GM12892 (cell line): ENCODE measurements around the gene NKAIN2.

ENCODE experiments used
- DNase-seq: peaks from one replicate; pipeline ENCODE4 v3.0.0; 2011; ENCODE audit not compliant: insufficient read length
- FAIRE-seq: peaks from 2 replicates; lab custom pipeline; 2011; peaks lifted over from hg19 to GRCh38; lab: Jason Lieb, UNC
- POLR2A ChIP-seq: IDR thresholded peaks from 2 replicates; pipeline ENCODE4 v1.6.1; 2011; ENCODE audit warnings: low read depth, low read length, control low read depth
- POLR2AphosphoS5 ChIP-seq: IDR thresholded peaks from 2 replicates; pipeline ENCODE4 v1.6.1; 2011; ENCODE audit warnings: low read depth, low read length, control low read depth
- TAF1 ChIP-seq: IDR thresholded peaks from 2 replicates; pipeline ENCODE4 v1.6.1; 2011; ENCODE audit warnings: low read depth, mild to moderate bottlenecking, control low read depth, low read length, borderline replicate concordance

The NKAIN2 gene

DNA sequence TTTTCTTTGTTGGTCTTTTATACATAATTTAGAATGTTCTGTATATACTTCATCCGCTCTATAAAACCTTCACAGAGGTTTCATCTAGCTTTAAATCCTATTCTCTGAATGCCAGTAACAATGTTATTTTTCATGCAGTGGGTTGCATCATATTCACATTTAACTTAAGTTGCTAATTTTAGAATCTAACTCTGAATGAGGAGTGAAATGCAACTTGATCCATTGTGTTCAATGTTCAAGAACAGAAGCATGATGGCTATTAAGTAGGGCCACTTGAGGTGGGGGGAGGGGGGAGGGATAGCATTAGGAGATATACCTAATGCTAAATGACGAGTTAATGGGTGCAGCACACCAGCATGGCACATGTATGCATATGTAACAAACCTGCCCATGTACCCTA is 224.5 kb downstream of the NKAIN2 start:
- no peak for DNase-seq
- FAIRE-seq: no peak
- TF ChIP-seq POLR2A (no peak), TAF1 (no peak), POLR2AphosphoS5 (no peak)

DNA sequence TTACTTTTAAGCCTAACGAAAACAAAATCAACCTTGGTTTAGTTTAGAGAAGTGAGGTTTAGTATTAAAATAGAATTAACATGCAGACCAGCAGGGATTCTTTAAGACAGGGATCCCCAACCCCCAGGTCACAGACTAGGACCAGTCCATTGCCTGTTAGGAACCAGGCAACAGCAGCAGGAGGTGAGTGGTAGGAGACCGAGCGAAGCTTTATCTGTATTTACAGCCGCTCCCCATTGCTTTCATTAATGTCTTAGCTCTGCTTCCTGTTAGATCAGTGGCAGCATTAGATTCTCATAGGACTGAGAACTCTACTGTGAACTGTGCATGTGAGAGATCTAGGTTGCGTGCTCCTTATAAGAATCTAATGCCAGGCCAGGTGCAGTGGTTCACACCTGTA is 225.9 kb downstream of the NKAIN2 start:
- no peak for FAIRE-seq
- DNase-seq: no peak
- TF ChIP-seq TAF1: no peak
- TF ChIP-seq POLR2AphosphoS5: no peak

DNA sequence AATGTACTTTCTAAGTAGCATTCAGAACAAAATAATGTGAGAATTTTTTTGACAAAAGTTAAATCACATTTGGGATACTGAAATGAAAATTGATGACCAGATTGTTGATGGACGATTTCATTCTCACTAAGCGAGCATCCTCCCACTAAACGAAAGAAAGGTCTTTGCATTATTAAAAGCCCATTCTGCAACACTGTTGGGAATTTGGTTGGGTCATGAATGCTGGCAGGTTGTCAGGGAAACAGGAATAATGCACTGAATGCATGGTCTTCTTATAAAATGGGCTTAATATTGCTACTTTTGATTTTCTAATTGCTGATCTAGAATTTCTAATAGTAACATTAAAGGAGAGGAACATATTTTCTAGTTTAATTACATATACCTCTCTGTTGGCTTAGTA is 229.8 kb downstream of the NKAIN2 start:
- no peak for DNase-seq
- TF ChIP-seq POLR2AphosphoS5: no peak
- TF ChIP-seq TAF1: no peak
- no peak for TF ChIP-seq POLR2A
- no peak for FAIRE-seq

DNA sequence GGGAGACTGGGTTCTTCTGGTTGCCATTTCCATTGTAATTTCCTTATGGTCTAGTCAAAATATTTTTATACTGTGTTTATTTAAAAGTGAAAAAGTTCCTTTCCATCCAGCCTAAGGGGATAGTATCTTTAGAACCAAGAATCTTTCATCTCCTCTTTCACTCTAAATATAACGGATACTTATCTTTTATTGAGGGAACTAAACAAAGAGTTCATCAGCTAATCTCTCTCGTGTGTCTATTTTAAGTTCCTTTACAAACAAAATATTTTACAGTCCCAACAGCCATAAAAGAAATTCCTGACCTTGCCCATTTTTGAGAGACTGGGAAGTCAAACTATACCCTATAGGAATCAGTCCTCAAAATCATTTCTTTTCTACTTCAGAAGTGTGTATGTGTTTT is 232.7 kb downstream of the NKAIN2 start:
- TF ChIP-seq POLR2A: no peak
- TF ChIP-seq TAF1: no peak
- no peak for DNase-seq
- FAIRE-seq: no peak

DNA sequence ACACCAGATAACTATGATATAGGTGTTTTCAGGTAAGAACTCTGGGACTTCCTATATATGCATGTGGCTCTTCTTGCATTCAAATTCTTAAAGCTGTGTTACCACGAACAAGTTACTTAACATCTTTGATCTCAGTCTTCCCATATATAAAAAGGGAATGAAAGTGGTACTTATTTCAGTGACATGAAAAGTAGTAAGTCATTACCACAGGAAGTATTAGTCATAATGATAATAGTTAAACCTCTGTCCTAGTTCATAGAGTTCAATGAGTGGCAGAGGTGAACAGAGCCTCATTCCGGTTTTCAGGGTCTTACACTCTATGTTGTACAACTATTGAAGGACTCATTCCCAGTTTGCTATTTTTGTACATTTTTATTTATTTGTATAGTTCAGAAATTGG is 237.0 kb downstream of the NKAIN2 start:
- FAIRE-seq (peak; percentile 64), DNase-seq (no peak)
- no peak for TF ChIP-seq POLR2A
- no peak for TF ChIP-seq POLR2AphosphoS5
- TF ChIP-seq TAF1: no peak

DNA sequence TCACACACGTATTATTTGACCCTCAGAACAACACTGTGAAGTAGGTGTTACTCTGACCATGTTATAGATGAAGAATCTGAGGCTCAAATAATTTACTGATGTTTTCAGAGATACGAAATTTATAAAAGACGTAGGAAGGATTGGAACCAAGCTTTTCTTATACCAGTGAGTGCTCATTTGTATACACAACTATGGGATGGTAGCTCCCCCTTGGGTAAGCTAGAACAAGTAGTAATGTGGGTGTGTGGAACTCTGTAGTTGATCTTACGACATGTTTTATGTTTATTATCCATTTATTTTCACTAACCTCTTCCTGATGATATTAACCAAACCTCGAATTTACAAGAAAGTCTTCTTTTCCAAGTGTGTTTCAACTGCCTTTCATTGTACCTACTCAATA is 248.5 kb downstream of the NKAIN2 start:
- no peak for TF ChIP-seq TAF1
- TF ChIP-seq POLR2A: no peak
- TF ChIP-seq POLR2AphosphoS5: no peak
- FAIRE-seq (no peak), DNase-seq (no peak)

DNA sequence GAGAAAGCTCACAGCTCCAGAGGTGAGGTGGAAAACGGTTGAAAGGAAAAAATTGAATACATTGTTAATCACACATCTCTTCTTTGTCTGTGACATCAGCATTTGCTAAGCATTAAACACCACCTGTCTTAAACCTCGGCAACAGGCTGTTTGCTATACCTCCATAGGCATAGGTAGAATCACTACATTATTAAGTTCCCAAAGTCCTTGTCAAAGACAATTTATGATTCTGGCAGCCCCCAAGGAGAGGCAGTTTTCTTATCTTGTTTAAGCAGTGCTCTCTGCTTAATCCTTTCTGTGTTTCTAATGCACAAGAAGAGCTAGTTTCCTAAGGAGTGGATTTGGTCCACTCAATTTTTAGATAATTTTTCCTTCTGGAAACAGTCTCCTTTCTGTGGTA is 249.7 kb downstream of the NKAIN2 start:
- no peak for TF ChIP-seq POLR2AphosphoS5
- TF ChIP-seq POLR2A: no peak
- TF ChIP-seq TAF1: no peak
- no peak for FAIRE-seq

DNA sequence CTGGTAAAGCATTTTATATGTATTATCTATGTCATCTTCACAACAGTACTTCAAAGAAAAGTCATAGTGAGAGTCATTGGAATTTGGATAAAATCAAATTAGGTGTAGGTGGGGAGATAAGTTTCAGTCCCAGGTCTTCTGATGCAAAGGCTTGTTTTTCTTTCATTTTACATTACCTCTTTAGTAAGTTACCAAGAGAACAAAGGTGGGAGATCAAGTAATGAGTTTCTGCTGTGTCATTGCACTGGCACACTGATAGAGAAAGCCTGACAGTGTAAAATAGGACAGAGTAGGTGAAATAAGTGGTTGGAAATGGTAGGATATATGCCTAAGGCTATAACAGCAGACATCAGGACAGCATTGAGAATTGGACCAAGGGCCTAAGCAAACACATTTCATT is 250.4 kb downstream of the NKAIN2 start:
- TF ChIP-seq POLR2AphosphoS5: no peak
- no peak for TF ChIP-seq TAF1
- TF ChIP-seq POLR2A: no peak
- FAIRE-seq: no peak
- DNase-seq: no peak

More for the DNA sequence above, 249.7 kb downstream of the NKAIN2 start:
- DNase-seq: no peak

DNA sequence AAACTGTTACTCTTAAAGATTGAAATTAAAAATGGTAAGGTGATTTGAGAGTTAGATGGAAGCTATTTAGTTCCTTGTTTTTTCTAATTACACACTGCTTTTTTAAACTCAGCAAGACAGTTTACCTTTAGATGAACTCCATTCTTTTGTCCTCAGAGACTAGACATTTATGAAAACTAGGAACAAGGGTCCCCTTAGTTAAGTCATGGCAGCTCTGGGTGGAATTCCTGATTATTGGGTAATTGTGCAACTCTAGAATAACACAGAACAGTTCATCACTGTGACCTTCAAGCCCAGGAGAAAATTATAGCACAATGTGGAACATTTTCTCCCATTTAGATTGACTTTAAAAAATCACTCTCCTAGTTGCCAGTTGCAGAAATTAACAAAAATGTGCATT is 251.7 kb downstream of the NKAIN2 start:
- TF ChIP-seq POLR2A: no peak
- TF ChIP-seq TAF1: no peak
- no peak for TF ChIP-seq POLR2AphosphoS5
- DNase-seq (no peak), FAIRE-seq (no peak)

DNA sequence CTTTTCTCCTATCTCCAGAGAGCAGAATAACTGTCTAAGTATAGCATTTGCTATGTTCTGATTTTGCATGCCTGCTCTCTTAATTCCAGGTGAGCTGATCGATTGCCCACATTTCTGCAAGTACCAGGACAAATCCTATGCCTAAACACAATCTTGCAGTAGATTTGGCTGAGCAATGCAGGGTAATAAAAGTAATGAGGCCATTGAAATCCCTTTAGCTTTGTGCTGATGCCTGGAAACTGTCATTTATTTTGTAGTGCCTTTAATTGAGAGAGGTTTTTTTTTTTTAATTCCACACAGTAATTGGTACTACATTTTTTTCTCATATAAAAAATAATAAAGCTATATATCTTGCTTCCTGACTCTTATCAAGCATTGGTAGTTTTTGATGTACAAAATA is 252.3 kb downstream of the NKAIN2 start:
- TF ChIP-seq TAF1 (no peak), POLR2A (no peak), POLR2AphosphoS5 (no peak)
- no peak for DNase-seq
- no peak for FAIRE-seq

DNA sequence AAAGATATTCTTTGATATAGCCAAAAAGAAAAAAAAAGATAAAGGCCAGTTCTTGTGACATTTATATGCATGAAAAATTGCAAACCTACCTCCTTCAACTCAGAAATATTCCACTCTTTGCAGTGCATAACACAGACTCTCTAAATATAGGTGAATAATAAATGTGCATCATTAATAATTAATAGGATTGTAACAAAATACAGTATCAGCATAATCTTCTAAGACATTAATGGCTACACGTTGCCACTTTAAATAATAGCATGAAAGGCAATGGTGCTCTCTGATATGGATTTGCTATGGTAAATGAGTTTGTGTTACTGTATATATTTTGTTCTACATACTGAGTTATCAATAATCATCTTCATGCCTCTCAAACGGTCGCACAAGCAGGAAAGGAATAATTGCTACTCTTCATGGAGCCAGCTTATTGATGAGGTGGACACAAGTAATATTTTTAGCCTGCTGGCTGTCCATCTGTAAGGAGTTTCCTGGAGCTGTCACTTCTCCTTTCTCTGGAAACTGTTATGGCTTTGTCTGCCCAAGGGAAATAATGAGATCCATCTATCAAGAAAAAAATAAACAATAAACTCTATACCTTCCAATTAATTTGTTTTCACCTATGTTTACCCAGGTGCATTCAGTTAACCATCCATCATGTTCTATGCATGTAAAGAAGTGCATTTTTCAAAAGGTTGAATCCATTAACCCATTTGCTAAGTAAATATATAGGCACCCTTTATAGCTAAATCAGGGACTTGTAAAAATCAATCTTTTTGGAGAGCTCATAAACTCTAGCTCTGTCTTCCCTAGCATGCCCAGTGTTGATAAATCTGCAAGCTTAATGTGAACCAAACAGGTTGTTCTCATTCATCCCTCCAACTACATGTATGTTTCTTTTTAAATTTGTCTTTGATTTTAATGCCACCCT is 253.0 kb downstream of the NKAIN2 start:
- FAIRE-seq: no peak
- no peak for DNase-seq
- no peak for TF ChIP-seq TAF1
- TF ChIP-seq POLR2A: no peak

DNA sequence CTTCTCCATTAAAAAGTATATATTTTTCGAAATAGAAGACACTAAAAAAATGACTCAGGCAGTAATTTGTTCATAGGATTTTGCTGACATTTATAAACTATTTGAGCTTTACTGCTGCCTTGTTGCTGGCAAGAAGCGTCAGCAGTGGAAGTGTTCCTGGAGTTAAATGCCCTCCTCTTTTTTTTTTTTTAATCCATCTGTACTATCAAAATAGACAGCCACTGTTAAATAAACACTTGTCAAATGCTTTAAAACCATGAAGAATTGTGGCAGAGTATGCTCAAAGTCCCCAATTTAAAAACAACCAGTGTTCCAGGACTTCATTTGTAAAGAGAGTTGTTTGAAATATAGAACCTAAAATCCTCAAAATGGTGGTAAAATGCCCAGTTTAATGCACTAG is 253.8 kb downstream of the NKAIN2 start:
- no peak for TF ChIP-seq POLR2A
- no peak for TF ChIP-seq POLR2AphosphoS5
- no peak for TF ChIP-seq TAF1
- FAIRE-seq: peak; percentile 27
- no peak for DNase-seq
